ENCODE results near the gene PARP6.

GRCh38 chr15:72306211-72306785, 33.9 kb upstream of the PARP6 start:
- TF ChIP-seq, protein P1, sequence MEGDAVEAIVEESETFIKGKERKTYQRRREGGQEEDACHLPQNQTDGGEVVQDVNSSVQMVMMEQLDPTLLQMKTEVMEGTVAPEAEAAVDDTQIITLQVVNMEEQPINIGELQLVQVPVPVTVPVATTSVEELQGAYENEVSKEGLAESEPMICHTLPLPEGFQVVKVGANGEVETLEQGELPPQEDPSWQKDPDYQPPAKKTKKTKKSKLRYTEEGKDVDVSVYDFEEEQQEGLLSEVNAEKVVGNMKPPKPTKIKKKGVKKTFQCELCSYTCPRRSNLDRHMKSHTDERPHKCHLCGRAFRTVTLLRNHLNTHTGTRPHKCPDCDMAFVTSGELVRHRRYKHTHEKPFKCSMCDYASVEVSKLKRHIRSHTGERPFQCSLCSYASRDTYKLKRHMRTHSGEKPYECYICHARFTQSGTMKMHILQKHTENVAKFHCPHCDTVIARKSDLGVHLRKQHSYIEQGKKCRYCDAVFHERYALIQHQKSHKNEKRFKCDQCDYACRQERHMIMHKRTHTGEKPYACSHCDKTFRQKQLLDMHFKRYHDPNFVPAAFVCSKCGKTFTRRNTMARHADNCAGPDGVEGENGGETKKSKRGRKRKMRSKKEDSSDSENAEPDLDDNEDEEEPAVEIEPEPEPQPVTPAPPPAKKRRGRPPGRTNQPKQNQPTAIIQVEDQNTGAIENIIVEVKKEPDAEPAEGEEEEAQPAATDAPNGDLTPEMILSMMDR (conservative IDR thresholded peaks at IDR 0.05), result no peak
- TF ChIP-seq EZH2 (IDR thresholded peaks at IDR 0.05; ENCODE audit: low read depth), result no peak
